Mammary epithelial cell (primary cell): ENCODE data around the gene LRRC8B.

ENCODE experiments used
- CTCF ChIP-seq, 2 donors: IDR thresholded peaks in 1 of 2; conservative IDR thresholded peaks in 1 of 2; 2 replicates each; pipeline ENCODE4 v1.5.1; 2011 to 2012; ENCODE audit warnings: inconsistent platforms in 2 of 2, low read length in 2 of 2, mild to moderate bottlenecking in 2 of 2, control low read depth in 1 of 2, low read depth in 1 of 2; ENCODE audit not compliant: insufficient read depth in 1 of 2; ENCODE audit errors: extremely low read depth in 1 of 2
- EZH2 ChIP-seq: IDR thresholded peaks from 2 replicates; pipeline ENCODE4 v1.6.1; 2012; ENCODE audit warnings: low read length, inconsistent platforms, borderline replicate concordance

- TF ChIP-seq CTCF (conservative IDR thresholded peaks at IDR 0.05 in 1 of 2, IDR thresholded peaks at IDR 0.05 in 1 of 2; ENCODE audit: extremely low read depth in 1 of 2, insufficient read depth in 1 of 2, low read depth in 1 of 2, low read length in 2 of 2): no peak
- no peak for TF ChIP-seq EZH2
These were observed 109.4 kb downstream of the LRRC8B start for GRCh38 chr1:89633800-89634625.
